KOPT-K1 (cell line): ENCODE measurements around the gene GPC5.
"Not testable (repeated sequence)": the region's sequence is repeated elsewhere in the genome, so short reads cannot be mapped to it uniquely, and the experiment has no call there.

Experiments used
- H3K27ac ChIP-seq: fragments of 200-600 bp; sonication (generic); 2 replicates; pipeline ENCODE4 v1.5.1; 2016; ENCODE audit warnings: antibody characterized with exemption, mild to moderate bottlenecking, low read depth, low read length; ENCODE audit not compliant: poor library complexity, severe bottlenecking
- H3K36me3 ChIP-seq: fragments of 200-600 bp; sonication (generic); 2 replicates; pipeline ENCODE4 v1.5.1; 2017; ENCODE audit warnings: antibody characterized with exemption, mild to moderate bottlenecking, low read length, moderate library complexity; ENCODE audit not compliant: insufficient read depth
- H3K9me3 ChIP-seq: fragments of 200-600 bp; sonication (generic); 2 replicates; pipeline ENCODE4 v1.5.1; 2017; ENCODE audit warnings: antibody characterized with exemption, low read length, mild to moderate bottlenecking; ENCODE audit not compliant: insufficient read depth, poor library complexity, severe bottlenecking

The GPC5 gene

DNA sequence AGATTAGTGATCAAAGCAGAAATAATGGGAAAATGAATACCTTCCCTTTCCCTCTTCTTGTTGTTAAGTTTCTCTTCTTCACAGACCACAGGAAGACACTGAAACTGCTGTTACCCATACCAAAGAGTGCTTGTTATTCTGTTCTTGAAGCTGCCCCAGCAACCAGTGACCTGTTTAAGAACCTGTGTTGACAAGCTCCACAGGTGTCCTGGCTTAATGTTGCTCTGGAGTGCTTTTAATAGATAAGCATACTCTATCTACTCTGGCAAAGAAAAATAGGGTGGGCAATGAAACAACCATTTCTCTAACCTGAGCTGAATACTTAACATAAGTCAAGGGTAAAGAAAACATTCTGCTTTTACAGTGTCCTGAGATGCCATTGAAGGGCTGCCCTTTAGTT lies 1321.4 kb downstream of the GPC5 start:
- Histone ChIP-seq H3K36me3 (no peaks in the 10 kb centered on the region), H3K27ac (no peak overlapping the region), H3K9me3 (no peaks in the 10 kb centered on the region)

DNA sequence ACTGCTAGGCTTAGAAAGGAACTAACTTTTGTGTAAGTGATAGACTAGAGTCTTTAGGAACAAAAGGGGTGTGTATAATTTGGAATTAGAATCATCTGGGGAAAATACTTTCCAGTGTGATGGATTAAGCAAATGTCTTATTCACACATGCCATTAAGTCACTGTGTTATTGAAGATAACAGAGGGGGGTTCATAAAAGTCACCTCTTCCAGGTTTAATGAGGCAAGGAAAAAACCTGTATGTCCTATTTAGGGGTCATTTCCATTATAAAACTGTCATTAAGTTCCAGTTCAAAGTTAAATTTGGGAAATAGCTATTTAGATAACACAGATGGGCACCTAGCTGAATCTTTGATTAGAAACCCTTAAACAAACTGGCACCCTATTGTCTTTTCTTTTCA lies 1323.2 kb downstream of the GPC5 start:
- Histone ChIP-seq H3K36me3 (no peaks in the 10 kb centered on the region), H3K9me3 (no peaks in the 10 kb centered on the region), H3K27ac (no peak overlapping the region)

DNA sequence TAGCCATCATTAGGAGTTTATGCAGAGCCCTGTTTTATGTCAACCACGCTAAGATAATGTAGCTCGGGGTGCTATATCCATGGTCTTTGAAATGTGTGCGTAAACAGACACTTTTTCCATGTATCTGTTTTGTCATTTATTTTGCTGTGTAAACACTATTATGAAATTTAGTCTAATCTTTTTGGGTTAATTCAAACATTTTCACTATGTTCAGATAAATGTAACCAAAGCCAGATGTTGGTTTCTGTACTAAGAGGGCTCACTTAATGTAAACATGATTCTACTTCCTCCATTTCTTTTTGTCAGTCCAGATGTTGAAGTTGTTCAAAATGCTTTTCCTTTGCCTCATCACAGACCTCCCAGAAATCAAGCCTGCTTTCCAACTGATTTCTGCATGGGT lies 1328.7 kb downstream of the GPC5 start:
- H3K27ac ChIP-seq, result no peak overlapping the region
- H3K36me3 ChIP-seq, result no peaks in the 10 kb centered on the region
- H3K9me3 ChIP-seq, result no peaks in the 10 kb centered on the region

DNA sequence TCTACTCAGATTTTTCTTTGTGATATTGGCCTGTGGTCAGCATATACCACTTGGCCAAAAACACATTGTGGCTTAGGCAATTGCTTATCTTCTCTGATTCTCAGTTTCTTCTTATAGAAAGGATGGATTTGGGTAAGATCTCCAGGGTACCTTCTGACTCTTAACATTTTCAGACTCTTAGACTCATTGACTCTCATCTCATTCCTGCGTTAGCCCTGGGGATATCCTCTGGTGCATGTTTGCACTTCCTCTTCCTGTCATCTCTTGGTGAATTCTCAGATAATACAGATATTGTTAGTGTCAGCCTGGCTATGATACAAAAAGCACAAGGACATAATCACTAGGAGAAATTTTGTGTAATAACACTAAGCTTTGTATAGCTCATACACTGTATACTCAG lies 1335.6 kb downstream of the GPC5 start:
- no peaks in the 10 kb centered on the region for H3K9me3 ChIP-seq
- H3K27ac ChIP-seq, result no peak overlapping the region
- H3K36me3 ChIP-seq, result no peaks in the 10 kb centered on the region

DNA sequence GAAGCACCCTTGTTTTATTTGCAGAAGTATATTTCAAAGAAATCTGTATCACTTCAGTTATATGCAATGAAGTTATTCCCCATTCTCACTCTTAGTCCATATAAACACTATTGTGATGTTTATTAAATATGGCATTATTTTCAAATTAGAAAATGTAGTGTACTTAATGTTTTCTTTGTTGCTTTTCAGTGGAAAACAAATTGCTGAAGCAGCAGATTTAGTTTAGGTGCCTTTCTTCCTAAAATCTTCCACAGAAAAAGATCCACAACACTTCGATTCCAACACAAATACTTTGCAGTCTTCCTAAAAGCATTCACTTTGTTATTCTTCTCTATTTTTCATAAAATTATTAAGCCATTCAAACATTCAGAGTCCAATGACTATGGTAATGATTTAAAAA lies 1336.1 kb downstream of the GPC5 start:
- Histone ChIP-seq H3K27ac (no peak overlapping the region), H3K9me3 (no peaks in the 10 kb centered on the region), H3K36me3 (no peaks in the 10 kb centered on the region)

DNA sequence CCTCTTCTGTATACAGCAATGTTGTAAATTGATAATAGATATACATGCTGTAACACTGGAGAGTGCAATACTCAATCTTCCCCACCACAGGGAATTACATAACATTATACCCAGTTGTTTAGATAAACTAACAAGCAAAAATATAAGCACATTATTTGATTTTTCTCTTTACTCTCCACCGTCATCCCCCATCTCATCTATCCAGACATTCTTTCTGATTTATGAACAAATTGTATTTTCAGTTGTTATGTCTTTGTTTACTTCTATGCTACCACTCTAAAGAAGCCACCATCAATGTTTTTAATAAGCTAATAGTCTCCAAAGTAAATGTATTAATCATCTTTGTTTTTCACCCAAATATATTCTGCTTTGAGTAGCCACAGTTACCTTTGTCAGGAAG lies 1337.5 kb downstream of the GPC5 start:
- Histone ChIP-seq H3K36me3 (no peaks in the 10 kb centered on the region), H3K9me3 (no peaks in the 10 kb centered on the region), H3K27ac (no peak overlapping the region)

DNA sequence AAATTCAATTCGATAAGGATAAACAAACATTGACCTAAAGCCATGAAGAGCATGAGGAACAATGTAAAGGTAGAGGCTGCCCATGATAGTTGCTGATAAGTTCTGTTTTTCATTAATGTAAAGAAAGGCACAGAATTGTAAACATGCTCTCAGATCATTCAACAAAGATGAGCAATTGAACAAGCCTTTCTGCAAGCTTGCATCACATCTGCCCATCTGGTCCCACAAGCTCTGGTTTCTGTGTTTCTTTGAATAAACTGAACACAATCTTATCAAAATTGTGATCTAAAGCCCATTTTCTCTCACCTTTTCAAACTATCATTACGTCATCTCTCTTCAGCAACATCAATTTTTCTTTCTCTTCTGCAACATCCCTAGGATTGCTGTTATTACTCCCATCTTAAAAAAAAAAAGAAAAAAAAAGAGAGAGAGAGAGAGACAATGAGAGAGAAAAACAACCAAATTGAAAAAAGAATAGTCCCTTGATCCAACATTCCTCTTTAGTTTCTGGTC lies 1340.9 kb downstream of the GPC5 start:
- H3K36me3 ChIP-seq, result no peaks in the 10 kb centered on the region
- no peak overlapping the region for H3K27ac ChIP-seq
- no peaks in the 10 kb centered on the region for H3K9me3 ChIP-seq

DNA sequence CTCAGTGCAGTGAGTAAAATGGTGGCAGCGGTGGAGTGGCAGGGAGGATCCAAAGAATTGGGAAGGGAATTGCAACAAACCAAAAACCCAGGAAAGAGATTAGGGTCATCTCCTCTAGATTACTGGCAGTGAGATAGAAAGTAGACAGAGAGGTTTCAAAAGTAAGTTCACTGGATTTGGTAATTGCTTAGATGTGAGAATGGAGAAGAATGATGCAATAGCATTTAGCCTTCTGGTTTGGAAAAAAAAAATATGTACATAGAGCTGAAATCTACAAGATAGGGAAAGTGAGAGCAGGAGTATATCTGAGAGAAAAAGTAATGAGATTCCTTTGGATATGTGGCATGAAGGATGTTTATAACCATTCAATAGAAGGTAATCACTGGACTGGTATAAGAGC lies 1345.6 kb downstream of the GPC5 start:
- Histone ChIP-seq H3K36me3 (no peaks in the 10 kb centered on the region), H3K9me3 (no peaks in the 10 kb centered on the region), H3K27ac (no peak overlapping the region)

DNA sequence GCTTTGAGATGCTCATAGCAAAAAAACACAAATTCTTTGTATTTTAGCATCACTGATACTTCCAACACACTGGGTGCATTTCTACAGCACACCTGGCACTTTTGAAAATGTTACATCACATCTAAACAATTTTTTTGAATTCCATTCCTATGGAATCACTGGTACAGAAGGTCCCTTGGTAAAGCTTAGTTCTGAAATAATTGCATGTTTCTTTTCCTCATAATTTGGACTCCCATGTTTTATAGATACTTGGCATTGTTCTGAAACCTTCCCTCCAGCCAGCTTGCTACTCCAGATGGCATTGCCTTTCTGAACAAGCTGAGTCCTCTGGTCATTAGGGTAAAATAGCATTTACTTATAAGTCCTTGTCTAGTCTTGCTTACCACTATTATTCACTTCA lies 1346.8 kb downstream of the GPC5 start:
- no peak overlapping the region for H3K27ac ChIP-seq
- no peaks in the 10 kb centered on the region for H3K9me3 ChIP-seq
- no peaks in the 10 kb centered on the region for H3K36me3 ChIP-seq

DNA sequence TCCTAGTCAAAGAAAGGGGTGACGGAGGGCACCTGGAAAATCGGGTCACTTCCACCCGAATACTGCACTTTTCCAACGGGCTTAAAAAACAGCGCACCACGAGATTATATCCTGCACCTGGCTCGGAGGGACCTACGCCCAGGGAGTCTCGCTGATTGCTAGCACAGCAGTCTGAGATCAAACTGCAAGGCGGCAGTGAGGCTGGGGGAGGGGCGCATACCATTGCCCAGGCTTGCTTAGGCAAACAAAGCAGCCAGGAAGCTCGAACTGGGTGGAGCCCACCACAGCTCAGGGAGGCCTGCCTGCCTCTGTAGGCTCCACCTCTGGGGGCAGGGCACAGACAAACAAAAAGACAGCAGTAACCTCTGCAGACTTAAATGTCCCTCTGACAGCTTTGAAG lies 1354.3 kb downstream of the GPC5 start:
- not testable (repeated sequence) for H3K27ac ChIP-seq, H3K9me3 ChIP-seq, H3K36me3 ChIP-seq

DNA sequence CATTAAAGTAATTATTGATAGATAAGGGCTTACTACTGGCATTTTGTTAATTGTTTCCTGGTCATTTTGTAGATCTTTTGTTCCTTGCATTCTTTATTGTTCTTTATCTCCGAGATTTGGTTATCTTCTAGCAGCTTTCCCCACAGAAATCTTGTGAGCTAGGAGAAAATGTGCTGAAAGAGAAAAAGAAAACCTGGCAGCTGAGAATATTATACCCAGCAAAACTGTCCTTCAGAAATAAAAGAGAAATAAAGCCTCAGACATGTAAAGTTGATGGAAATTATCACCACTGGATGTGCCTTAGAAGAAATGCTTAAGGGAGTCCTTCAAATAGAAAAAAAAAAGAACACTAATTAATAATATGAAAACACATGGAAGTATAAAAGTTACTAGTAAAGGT lies 1363.3 kb downstream of the GPC5 start:
- H3K27ac ChIP-seq, result no peak overlapping the region
- peaks cover 24% of the 10 kb centered on the region for H3K9me3 ChIP-seq
- no peaks in the 10 kb centered on the region for H3K36me3 ChIP-seq

DNA sequence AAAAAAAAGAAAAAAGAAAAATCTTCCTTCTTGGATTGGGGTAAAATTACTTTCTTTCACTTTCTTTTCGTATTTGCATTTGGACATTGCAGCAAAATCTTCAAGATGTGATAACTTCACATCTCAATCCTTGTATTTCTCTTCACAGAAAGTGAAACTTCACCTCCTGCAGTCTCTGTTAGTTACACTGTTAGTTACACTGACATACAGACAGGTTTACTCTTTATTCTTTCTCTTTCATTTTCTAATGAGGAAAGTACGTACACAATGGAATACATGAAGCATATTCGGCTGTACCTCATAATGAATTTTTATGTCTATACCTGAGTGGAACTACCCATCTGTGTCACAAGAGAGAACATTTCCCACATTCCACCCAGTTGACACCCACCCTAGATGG lies 1369.0 kb downstream of the GPC5 start:
- no peaks in the 10 kb centered on the region for H3K36me3 ChIP-seq
- peaks cover 4% of the 10 kb centered on the region for H3K9me3 ChIP-seq
- H3K27ac ChIP-seq, result peak overlapping the region; percentile 22

DNA sequence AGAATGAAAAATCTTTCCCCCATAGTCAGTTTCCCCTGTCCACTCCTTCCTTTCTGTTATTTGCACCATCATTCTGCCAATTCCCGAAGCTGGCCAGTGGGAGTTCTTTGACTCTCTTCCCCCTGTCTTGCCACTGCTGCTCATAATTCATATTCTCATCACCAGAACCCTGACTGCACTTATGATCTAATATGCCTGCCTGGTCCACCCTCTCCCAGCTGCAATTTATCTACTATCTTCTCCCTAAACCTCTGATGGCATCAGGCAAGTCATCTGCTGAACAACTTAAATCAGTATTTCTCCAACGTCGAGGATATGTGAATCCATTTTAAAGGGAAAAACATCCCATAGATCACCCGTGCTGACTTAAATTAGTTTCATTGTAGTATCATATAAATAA lies 1370.2 kb downstream of the GPC5 start:
- Histone ChIP-seq H3K36me3 (no peaks in the 10 kb centered on the region), H3K27ac (no peak overlapping the region), H3K9me3 (no peaks in the 10 kb centered on the region)

DNA sequence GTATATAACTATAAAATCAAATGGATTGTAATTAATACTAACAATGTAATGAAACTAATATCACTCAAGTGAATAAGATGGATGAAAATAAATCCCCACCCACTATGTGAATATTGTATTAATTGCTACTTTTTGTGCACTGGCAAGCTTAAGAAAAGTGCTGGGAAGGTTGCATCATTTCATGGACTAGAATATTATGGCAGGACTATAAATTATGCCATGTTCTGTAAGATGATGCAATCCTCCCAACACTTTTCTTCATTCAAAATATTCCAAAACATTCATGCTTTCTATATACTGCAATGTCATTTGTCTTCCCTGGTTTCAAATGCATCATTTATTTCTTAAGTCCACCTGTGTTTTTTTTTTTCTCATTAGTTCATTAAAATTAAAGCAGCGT lies 1370.6 kb downstream of the GPC5 start:
- Histone ChIP-seq H3K9me3 (no peaks in the 10 kb centered on the region), H3K36me3 (no peaks in the 10 kb centered on the region), H3K27ac (no peak overlapping the region)

DNA sequence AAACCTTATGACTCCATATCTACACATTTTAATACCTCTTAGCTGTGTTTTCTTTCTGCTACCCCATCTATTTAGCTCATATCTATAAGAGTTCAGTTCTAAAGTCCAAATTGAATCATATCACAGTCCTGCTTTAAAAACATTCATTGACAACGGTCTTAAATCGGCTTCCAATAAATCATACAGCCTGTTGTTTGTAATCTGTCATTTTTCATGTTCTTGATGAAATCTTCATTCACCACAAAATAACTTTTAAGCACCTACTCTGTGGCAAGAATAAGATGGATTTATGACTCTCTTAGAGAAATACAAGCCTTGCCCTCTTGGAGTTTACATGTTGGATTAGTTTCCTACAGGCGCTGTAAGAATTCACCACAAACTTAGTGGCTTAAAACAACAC lies 1377.2 kb downstream of the GPC5 start:
- no peaks in the 10 kb centered on the region for H3K36me3 ChIP-seq
- H3K9me3 ChIP-seq, result no peaks in the 10 kb centered on the region
- no peak overlapping the region for H3K27ac ChIP-seq

DNA sequence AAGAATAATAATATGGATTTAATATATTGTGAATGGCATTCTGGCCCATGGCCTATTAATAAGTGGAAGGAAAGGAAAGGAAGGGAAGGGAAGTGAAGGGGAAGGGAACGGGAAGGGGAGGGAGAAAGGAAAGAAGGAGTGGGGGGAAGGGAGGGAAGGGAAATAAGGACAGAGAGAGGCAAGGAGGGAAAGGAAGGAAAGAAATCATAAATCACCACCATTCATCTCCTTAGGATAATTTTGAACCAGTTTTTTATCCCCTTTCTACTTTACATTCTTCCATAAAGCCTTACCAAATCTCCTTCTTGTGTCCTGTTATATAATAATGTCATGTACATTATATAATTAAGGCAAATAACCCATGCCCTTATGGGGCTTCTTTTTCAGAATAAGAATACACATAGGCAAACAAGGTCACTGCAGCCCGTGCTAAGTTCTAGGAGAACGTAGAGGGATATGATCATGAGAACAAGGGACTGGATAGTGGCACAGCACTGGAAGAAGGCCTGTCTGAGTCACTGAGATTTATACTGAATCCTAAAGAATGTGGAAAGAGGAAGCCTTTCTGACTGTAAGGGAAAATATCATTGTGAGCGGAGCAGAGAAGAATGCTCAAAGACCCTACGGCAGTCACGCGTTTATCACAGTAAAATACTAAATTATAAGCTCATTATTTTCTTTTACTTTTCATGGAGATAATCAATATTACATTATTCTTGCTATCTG lies 1383.7 kb downstream of the GPC5 start:
- Histone ChIP-seq H3K36me3 (no peaks in the 10 kb centered on the region), H3K9me3 (no peaks in the 10 kb centered on the region), H3K27ac (no peak overlapping the region)
